ENCODE data around the gene NCAM1.

DNA sequence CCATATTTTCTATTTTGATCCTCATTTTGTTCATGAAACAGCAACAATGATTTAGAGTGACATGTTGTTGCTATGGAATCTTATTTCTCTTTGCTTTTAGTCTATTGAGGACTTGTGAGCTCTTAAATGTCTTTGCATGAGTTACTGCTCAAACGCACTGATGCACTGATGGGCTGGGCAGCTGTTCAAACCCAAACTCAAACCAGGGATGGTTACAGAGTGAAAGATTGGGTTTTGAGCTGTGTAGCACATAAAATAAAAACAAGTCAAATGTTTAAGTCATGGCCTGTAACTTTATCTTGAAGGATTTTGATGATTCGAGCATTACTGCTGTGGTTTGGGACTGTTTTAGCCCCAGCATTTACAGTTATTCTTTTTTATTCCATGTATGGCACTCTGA is 20.1 kb upstream of the NCAM1 start:
- no peak for TF ChIP-seq MEF2A (IDR thresholded peaks at IDR 0.05; ENCODE audit: control insufficient read depth, low read depth, low read length)
- TF ChIP-seq, protein P1, sequence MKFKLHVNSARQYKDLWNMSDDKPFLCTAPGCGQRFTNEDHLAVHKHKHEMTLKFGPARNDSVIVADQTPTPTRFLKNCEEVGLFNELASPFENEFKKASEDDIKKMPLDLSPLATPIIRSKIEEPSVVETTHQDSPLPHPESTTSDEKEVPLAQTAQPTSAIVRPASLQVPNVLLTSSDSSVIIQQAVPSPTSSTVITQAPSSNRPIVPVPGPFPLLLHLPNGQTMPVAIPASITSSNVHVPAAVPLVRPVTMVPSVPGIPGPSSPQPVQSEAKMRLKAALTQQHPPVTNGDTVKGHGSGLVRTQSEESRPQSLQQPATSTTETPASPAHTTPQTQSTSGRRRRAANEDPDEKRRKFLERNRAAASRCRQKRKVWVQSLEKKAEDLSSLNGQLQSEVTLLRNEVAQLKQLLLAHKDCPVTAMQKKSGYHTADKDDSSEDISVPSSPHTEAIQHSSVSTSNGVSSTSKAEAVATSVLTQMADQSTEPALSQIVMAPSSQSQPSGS (CRISPR knock-in tag; IDR thresholded peaks at IDR 0.05) = no peak
- no peak for TF ChIP-seq TCF7 (IDR thresholded peaks at IDR 0.05; ENCODE audit: borderline replicate concordance)
- TF ChIP-seq, protein P2, sequence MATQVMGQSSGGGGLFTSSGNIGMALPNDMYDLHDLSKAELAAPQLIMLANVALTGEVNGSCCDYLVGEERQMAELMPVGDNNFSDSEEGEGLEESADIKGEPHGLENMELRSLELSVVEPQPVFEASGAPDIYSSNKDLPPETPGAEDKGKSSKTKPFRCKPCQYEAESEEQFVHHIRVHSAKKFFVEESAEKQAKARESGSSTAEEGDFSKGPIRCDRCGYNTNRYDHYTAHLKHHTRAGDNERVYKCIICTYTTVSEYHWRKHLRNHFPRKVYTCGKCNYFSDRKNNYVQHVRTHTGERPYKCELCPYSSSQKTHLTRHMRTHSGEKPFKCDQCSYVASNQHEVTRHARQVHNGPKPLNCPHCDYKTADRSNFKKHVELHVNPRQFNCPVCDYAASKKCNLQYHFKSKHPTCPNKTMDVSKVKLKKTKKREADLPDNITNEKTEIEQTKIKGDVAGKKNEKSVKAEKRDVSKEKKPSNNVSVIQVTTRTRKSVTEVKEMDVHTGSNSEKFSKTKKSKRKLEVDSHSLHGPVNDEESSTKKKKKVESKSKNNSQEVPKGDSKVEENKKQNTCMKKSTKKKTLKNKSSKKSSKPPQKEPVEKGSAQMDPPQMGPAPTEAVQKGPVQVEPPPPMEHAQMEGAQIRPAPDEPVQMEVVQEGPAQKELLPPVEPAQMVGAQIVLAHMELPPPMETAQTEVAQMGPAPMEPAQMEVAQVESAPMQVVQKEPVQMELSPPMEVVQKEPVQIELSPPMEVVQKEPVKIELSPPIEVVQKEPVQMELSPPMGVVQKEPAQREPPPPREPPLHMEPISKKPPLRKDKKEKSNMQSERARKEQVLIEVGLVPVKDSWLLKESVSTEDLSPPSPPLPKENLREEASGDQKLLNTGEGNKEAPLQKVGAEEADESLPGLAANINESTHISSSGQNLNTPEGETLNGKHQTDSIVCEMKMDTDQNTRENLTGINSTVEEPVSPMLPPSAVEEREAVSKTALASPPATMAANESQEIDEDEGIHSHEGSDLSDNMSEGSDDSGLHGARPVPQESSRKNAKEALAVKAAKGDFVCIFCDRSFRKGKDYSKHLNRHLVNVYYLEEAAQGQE (IDR thresholded peaks at IDR 0.05; ENCODE audit: borderline replicate concordance) = no peak
- TF ChIP-seq, protein P2 (CRISPR knock-in tag; IDR thresholded peaks at IDR 0.05; ENCODE audit: low read depth) = no peak
- TF ChIP-seq ZNF384 (IDR thresholded peaks at IDR 0.05; ENCODE audit: low read depth, low read length) = no peak
- no peak for TF ChIP-seq POLR2A (conservative IDR thresholded peaks at IDR 0.05)
- TF ChIP-seq, protein P3, sequence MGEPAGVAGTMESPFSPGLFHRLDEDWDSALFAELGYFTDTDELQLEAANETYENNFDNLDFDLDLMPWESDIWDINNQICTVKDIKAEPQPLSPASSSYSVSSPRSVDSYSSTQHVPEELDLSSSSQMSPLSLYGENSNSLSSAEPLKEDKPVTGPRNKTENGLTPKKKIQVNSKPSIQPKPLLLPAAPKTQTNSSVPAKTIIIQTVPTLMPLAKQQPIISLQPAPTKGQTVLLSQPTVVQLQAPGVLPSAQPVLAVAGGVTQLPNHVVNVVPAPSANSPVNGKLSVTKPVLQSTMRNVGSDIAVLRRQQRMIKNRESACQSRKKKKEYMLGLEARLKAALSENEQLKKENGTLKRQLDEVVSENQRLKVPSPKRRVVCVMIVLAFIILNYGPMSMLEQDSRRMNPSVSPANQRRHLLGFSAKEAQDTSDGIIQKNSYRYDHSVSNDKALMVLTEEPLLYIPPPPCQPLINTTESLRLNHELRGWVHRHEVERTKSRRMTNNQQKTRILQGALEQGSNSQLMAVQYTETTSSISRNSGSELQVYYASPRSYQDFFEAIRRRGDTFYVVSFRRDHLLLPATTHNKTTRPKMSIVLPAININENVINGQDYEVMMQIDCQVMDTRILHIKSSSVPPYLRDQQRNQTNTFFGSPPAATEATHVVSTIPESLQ (CRISPR knock-in tag; IDR thresholded peaks at IDR 0.05) = no peak
- TF ChIP-seq PRPF4 (IDR thresholded peaks at IDR 0.05; ENCODE audit: insufficient read depth, low read depth, low read length, poor library complexity, severe bottlenecking) = no peak
- TF ChIP-seq HIVEP1 (CRISPR knock-in tag; IDR thresholded peaks at IDR 0.05) = no peak
- no peak for TF ChIP-seq RCOR1 (IDR thresholded peaks at IDR 0.05; ENCODE audit: borderline replicate concordance in 1 of 2, low read depth in 2 of 2, low read length in 2 of 2)
- TF ChIP-seq FOXK2 (conservative IDR thresholded peaks at IDR 0.05 in 1 of 2, IDR thresholded peaks at IDR 0.05 in 1 of 2; ENCODE audit: low read depth in 2 of 2) = no peak
- TF ChIP-seq, protein P4, sequence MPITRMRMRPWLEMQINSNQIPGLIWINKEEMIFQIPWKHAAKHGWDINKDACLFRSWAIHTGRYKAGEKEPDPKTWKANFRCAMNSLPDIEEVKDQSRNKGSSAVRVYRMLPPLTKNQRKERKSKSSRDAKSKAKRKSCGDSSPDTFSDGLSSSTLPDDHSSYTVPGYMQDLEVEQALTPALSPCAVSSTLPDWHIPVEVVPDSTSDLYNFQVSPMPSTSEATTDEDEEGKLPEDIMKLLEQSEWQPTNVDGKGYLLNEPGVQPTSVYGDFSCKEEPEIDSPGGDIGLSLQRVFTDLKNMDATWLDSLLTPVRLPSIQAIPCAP (CRISPR knock-in tag; IDR thresholded peaks at IDR 0.05; ENCODE audit: borderline replicate concordance) = no peak

Data from K562 (cell line).